ENCODE measurements around the gene RNF5.
"Not testable (repeated sequence)": the region's sequence is repeated elsewhere in the genome, so short reads cannot be mapped to it uniquely, and the experiment has no call there.

Gene RNF5

GRCh38 chr6:32189742-32190053, 11.5 kb downstream of the RNF5 start:
- DNase-seq: no peak

GRCh38 chr6:32190054-32190851, 12.0 kb downstream of the RNF5 start, which contains the start of gene PBX2:
PBX2 (minus strand) TSS chr6:32190202; CDS start chr6:32189915, 287 bp downstream.
- peak; percentile 95 for DNase-seq

- DNase-seq: no peak
Observed at GRCh38 chr6:32190911-32191677, 12.9 kb downstream of the RNF5 start.

DNA sequence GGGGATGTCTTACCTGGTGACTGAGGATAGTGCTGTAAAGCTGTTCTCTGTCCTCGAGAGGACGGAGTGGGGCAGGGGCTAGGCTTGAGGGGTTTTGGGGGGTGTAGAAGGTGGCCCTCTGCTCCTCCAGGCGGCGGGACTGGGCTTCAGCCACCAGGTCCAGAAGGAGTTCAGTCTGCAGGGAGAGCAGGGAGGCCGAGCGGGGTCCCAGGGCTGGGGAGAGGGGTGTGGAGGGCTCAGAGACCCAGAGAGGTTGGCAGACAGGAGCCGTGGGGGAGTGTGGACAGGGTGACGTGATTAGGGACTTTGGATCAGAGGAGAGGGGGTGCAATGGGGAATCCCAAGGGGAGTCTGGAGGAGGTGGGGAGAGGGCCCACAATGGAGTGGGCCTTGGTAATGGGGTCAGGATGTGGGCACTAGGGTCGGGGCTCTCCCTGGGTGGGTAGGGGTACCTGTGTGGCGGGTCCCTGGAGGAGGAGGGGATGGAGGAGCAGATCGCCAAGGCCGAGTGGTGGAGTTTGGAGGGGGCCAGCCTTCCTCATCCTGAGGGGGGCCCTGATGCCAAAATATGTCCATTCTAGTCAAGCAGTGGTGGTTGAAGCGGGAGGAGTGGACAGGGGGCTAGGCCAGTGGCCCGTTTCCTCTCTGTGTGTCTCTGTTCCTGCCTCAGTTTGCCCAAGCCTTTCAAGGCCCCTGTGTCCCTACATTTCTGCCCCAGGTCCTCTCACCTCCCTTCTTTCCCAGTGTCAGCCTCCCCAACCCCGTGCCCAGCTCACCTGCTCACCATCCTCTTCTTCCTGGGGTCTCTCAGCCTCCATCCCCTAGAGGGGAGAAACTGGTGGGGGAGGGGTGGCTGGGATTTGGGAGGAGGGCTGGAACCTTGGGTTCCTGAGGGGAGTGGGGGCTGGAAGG, 13.7 kb downstream of the RNF5 start:
- no peak for DNase-seq

- DNase-seq: peak; percentile 60
Observed at GRCh38 chr6:32192608-32193039, 14.4 kb downstream of the RNF5 start, which contains the start of gene GPSM3. GPSM3 (minus strand) TSS chr6:32192643; CDS start chr6:32192513, 130 bp downstream.

DNA sequence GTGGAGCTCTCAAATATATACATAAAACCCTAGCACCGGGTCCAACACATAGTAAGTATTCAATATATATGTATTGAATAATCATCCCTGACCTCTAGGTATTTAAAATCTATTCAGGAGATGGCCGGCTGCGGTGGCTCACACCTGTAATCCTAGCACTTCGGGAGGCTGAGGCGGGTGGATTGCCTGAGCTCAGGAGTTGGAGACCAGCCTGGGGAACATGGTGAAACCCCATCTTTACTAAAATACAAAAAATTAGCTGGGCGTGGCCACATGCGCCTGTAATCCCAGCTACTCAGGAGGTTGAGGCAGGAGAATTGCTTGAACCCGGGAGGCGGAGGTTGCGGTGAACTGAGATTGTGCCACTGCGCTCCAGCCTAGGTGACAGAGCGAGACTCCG, 14.9 kb downstream of the RNF5 start:
- not testable (repeated sequence) for DNase-seq

GRCh38 chr6:32194388-32194787, 16.2 kb downstream of the RNF5 start:
- no peak for DNase-seq

GRCh38 chr6:32194825-32195651, 16.8 kb downstream of the RNF5 start:
- DNase-seq: peak; percentile 70

DNA sequence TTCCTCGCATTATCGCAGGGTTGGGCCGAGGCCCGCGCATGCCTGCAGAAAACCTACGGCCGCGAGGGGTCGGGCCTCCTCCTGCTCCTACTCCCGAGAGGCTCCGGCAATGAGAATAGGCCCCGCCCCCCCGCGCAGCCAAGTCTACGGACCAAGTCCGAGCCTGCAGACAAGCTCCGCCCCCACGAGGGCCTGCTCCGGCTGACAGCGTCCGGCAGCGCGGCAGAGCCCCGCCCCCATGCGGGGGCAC, 17.4 kb downstream of the RNF5 start:
- peak; percentile 100 for DNase-seq

GRCh38 chr6:32195902-32196681, 17.9 kb downstream of the RNF5 start:
- DNase-seq: peak; percentile 89

DNA sequence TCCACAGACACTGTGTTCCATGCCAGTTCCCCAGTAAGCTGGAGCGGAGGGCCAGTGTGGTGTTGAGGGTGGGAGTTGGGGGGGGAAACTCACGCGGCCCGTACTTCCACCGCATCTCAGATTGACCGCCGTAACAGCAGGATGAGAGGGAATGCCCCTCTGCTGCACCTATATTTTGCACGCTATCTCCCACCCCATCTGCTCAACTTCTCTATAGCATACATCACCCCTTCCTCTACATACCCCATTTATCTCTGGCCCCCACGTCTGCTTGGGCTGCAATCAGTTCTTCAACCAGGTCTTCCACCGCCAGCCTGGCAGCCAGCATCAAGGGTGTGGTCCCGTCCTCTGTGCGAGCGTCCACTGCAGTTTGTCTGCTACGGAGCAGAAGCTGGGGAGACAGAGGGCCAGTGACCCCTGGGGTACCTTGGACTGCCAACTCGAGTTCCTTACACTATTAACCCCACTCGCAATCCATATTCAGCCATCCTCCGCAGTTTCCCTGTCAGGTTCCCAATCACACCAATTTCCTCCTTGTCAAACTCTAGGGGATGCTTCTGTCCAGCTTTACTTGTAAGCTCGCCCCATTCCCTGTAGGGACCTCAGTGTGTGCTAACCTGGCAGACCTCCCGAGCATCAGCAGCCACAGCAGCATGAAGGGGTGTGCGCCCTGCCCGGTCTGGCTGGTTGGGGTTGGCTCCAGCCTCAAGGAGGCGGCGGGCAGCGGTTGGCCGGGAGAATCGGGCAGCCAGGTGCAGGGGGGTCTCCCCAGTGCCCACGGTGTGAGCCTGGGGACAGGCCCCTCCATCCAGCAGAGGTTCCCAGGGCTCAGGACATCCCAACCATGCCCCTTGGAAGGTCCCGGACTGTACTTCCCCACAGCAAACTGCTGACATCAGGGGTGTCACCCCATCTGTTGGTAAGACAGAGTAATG, 18.7 kb downstream of the RNF5 start:
- DNase-seq: no peak

- DNase-seq: no peak
Observed at GRCh38 chr6:32198345-32198696, 20.1 kb downstream of the RNF5 start.

DNA sequence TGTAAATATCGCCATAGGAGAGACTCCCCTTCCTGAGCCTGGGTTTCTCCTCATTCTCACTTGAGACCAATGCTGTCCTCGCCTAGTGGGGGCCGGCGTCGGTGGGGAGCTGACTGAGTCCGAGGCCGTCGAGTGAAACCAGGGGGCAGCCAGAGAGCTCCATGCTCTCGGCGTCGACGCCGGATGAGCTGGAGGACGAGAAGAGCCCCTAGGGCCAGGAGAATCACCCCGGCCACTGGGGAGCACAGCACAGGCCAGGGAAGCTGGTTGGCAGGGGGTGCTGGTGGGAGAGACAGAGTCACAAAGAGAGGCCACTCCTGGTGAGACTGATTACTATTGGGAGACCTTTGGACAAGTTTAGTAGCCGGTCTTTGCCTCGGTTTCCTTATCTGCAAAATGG, 20.7 kb downstream of the RNF5 start:
- no peak for DNase-seq

GRCh38 chr6:32200711-32201475, 22.7 kb downstream of the RNF5 start:
- DNase-seq: no peak

GRCh38 chr6:32202186-32202585, 24.0 kb downstream of the RNF5 start:
- DNase-seq: no peak

DNA sequence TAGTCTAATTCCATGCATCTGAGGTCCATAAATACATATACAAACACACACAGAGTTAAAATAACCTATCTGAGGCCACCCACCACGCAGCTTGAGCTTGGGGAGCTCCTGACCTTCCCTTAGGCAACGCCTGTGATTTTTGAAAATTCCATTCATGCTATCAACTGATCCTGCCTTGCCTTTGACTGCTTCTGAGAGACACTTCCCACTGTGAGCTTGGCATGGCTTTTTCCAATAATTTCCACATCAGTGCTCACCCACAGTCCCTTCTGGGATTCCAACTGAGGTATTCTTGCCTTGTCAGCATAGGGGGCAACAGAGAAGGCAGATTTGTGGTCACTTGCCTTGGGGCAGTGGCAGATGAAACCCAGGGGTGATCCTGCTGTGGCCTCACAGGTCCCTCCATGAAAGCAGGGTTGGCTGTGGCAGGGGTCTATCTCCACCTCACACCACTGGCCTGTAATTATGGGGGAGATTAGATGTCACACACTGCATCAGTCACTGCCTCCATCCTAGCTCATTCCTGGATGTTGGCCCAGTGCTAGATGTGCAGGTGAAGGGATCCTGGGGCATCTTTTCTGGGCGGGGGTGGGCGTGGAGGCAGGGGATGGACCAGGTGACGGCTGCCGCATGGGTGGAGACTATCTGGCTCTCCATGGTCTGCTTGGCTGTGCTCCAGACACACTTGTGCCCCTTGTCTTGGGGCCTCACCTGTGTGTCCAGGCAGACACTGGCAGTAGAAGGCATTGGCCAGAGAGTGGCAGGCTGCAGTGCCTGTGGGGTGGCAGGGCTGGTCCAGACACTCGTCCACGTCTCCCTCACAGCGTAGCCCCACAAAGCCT, 25.4 kb downstream of the RNF5 start:
- DNase-seq: peak; percentile 29

GRCh38 chr6:32204268-32204715, 26.1 kb downstream of the RNF5 start:
- no peak for DNase-seq

- no peak for DNase-seq
Observed at GRCh38 chr6:32208996-32209395, 30.8 kb downstream of the RNF5 start.

Measured in fibroblast of skin of scalp (primary cell).